Loucy (cell line): Measurements from ENCODE around the gene EPS8L3.

Source experiments
- H2AFZ ChIP-seq: fragments of 200-600 bp; sonication (generic); 2 replicates; pipeline ENCODE4 v1.6.0; 2016; ENCODE audit warnings: antibody characterized with exemption, mild to moderate bottlenecking, low read length, moderate library complexity
- H3F3A ChIP-seq: fragments of 200-600 bp; 2 replicates; pipeline ENCODE4 v1.6.0; 2016; ENCODE audit warnings: antibody characterized with exemption, low read depth, mild to moderate bottlenecking
- H3K27me3 ChIP-seq: fragments of 200-600 bp; sonication (generic); 2 replicates; pipeline ENCODE4 v1.6.1; 2014; ENCODE audit warnings: low read length, mild to moderate bottlenecking; ENCODE audit not compliant: insufficient read depth, poor library complexity, severe bottlenecking
- H3K36me3 ChIP-seq: fragments of 200-600 bp; sonication (generic); 2 replicates; pipeline ENCODE4 v1.6.1; 2016; ENCODE audit warnings: low read length; ENCODE audit not compliant: insufficient read depth
- H3K4me1 ChIP-seq: fragments of 200-600 bp; sonication (generic); 2 replicates; pipeline ENCODE4 v1.5.1; 2014; ENCODE audit warnings: low read length, mild to moderate bottlenecking; ENCODE audit not compliant: insufficient read depth, poor library complexity, severe bottlenecking
- H3K4me2 ChIP-seq: fragments of 200-600 bp; sonication (generic); 2 replicates; pipeline ENCODE4 v1.6.0; 2014; ENCODE audit warnings: antibody characterized with exemption, low read length, low read depth, mild to moderate bottlenecking; ENCODE audit not compliant: poor library complexity, severe bottlenecking
- H3K4me3 ChIP-seq: fragments of 200-600 bp; sonication (generic); 2 replicates; pipeline ENCODE4 v1.5.1; 2014; ENCODE audit warnings: low read length, mild to moderate bottlenecking, mixed read lengths; ENCODE audit not compliant: poor library complexity, severe bottlenecking
- H3K79me2 ChIP-seq: fragments of 200-600 bp; sonication (generic); 2 replicates; pipeline ENCODE4 v1.6.1; 2014; ENCODE audit warnings: low read length; ENCODE audit not compliant: insufficient read depth
- H3K9ac ChIP-seq: fragments of 200-600 bp; sonication (generic); 2 replicates; pipeline ENCODE4 v1.6.0; 2014; ENCODE audit warnings: mild to moderate bottlenecking, low read depth, low read length, moderate library complexity; ENCODE audit not compliant: poor library complexity, severe bottlenecking
- H3K9me2 ChIP-seq: fragments of 200-600 bp; sonication (generic); replicated peaks from 2 replicates; pipeline ENCODE4 v1.6.1; 2016; ENCODE audit warnings: low read depth, low read length, mixed read lengths
- H3K9me3 ChIP-seq: fragments of 200-600 bp; sonication (generic); 2 replicates; pipeline ENCODE4 v1.6.1; 2014; ENCODE audit warnings: mild to moderate bottlenecking, antibody characterized with exemption, low read length, low read depth; ENCODE audit not compliant: insufficient read depth
- H4K20me1 ChIP-seq: fragments of 200-600 bp; sonication (generic); 2 replicates; pipeline ENCODE4 v1.6.0; 2014; ENCODE audit warnings: antibody characterized with exemption, low read length, mild to moderate bottlenecking; ENCODE audit not compliant: insufficient read depth, poor library complexity, severe bottlenecking
- EZH2phosphoT487 ChIP-seq: fragments of 200-600 bp; IDR thresholded peaks from 2 replicates; pipeline ENCODE4 v1.6.1; 2018; ENCODE audit warnings: antibody characterized with exemption, mild to moderate bottlenecking, moderate library complexity, borderline replicate concordance
- TF ChIP-seq, protein P1 (sequence below): fragments of 200-600 bp; sonication (generic); conservative IDR thresholded peaks from 2 replicates; pipeline ENCODE4 v1.5.1; 2014; ENCODE audit warnings: mild to moderate bottlenecking, antibody characterized with exemption, low read length

Gene EPS8L3

DNA sequence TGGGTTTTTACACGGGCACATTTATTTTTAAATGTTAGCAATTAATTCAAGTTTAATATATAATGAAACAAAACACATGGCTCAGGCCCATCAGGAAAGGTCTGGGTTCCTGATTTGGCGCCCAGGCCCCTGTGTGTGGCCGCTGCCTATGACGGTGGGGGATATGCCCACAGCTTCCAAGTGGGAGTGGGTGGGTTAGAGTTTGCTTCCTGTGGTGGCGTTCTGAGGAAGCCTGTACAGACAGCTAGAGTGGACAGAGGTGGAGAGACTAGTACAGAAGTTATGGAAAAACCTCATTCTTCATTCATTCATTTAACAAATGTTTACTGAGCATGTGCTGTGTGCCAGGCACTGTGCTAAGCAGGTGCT is 22.4 kb upstream of the EPS8L3 start:
- TF ChIP-seq, protein P1, sequence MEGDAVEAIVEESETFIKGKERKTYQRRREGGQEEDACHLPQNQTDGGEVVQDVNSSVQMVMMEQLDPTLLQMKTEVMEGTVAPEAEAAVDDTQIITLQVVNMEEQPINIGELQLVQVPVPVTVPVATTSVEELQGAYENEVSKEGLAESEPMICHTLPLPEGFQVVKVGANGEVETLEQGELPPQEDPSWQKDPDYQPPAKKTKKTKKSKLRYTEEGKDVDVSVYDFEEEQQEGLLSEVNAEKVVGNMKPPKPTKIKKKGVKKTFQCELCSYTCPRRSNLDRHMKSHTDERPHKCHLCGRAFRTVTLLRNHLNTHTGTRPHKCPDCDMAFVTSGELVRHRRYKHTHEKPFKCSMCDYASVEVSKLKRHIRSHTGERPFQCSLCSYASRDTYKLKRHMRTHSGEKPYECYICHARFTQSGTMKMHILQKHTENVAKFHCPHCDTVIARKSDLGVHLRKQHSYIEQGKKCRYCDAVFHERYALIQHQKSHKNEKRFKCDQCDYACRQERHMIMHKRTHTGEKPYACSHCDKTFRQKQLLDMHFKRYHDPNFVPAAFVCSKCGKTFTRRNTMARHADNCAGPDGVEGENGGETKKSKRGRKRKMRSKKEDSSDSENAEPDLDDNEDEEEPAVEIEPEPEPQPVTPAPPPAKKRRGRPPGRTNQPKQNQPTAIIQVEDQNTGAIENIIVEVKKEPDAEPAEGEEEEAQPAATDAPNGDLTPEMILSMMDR = no peak
- no peak for TF ChIP-seq EZH2phosphoT487
- Histone ChIP-seq H3K9me3 (0 out of 2 replicates have a peak, but pooled peaks cover 2% of the 10 kb centered on the region), H4K20me1 (no peaks in the 10 kb centered on the region), H3K4me2 (no peak overlapping the region), H3K9ac (no peak overlapping the region), H3F3A (peaks cover 8% of the 10 kb centered on the region), H3K79me2 (peaks cover 1% of the 10 kb centered on the region; the same call in 1 of the 2 replicates), H2AFZ (no peak overlapping the region), H3K36me3 (no peaks in the 10 kb centered on the region; the same call in 1 of the 2 replicates), H3K4me3 (no peak overlapping the region), H3K27me3 (no peaks in the 10 kb centered on the region), H3K9me2 (no peaks in the 10 kb centered on the region), H3K4me1 (peaks cover 50% of the 10 kb centered on the region)

DNA sequence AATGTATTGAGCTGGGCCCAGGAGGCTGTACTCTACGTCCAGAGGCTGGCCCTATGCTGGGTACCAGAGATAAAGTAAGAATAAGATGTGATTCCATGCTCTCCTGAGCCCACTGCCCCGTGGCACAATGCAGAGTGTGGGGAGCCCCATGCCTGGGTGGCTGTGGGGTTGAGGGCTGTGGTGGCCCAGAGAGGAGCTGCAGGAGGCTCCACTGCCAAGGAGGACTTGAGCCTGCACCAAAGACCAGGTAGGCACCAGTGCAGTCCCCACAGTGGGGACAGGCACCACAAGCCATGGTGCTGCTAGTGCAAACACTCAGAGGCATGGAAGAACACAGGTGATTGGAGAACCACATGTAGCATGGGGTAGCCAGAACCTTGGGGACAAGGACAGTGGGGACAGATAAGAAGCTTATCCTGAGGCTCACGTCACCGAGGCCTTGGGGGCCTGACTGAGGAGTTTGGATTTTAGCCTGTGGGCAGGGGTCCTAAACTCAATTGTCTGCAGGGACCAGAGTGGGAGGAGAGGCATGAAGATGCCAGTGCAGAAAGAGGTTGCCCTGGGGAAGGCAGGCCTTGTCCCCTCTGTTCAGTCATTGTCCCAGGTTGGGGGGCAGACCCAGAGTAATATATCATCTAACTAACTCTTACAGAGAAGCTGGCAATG is 21.9 kb upstream of the EPS8L3 start:
- peaks cover 8% of the 10 kb centered on the region for H3F3A ChIP-seq

DNA sequence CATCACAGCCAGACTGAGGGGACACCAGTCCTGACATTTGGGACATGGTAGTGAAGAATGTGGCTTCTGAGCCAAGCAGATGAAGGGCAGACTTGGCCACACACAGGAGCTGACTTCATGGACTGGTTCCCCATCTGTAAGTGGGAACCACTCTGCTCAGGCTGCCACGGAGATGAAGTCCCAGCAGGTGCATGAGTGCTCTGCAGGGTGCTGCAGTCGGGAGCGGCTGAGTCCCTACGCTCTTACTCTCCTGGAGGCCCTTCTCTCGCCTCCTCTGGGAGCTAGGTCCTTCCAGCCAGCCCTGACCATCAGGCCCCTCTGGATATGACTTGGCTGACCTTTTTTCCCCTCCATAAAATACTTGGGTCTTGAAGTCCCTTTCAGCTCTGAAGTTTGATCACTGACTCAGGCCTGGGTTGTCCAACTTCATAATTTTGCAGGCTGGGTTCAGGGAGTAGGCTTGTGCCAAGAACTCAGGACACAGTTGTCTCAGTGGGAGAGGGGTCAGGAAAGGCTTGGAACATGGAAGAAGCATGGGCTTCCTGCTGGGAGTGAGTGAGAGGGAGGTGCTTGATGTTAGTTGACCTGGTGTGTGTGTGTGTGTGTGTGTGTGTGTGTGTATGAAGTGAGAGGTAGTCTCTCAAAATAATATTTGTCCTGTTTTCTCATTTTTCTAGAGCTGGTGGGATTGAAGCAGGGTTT is 21.0 kb upstream of the EPS8L3 start:
- Histone ChIP-seq H3K4me2 (no peak overlapping the region), H2AFZ (no peak overlapping the region), H3K27me3 (no peaks in the 10 kb centered on the region), H3K36me3 (no peaks in the 10 kb centered on the region; the same call in 1 of the 2 replicates), H4K20me1 (no peaks in the 10 kb centered on the region), H3K9me2 (no peaks in the 10 kb centered on the region), H3F3A (no peaks in the 10 kb centered on the region), H3K9me3 (peaks cover 7% of the 10 kb centered on the region; the same call in 1 of the 2 replicates), H3K4me3 (no peak overlapping the region), H3K9ac (no peak overlapping the region), H3K4me1 (peaks cover 39% of the 10 kb centered on the region), H3K79me2 (no peaks in the 10 kb centered on the region)
- no peak for TF ChIP-seq EZH2phosphoT487
- TF ChIP-seq, protein P1 = no peak

More for the DNA sequence above, 21.9 kb upstream of the EPS8L3 start:
- Histone ChIP-seq H3K4me2 (no peak overlapping the region), H3K27me3 (no peaks in the 10 kb centered on the region), H2AFZ (no peak overlapping the region), H3K4me1 (peaks cover 48% of the 10 kb centered on the region), H3K9me2 (no peaks in the 10 kb centered on the region), H4K20me1 (no peaks in the 10 kb centered on the region), H3K9me3 (peaks cover 7% of the 10 kb centered on the region; the same call in 1 of the 2 replicates), H3K79me2 (no peaks in the 10 kb centered on the region), H3K4me3 (no peak overlapping the region), H3K36me3 (no peaks in the 10 kb centered on the region; the same call in 1 of the 2 replicates), H3K9ac (no peak overlapping the region)
- TF ChIP-seq, protein P1 = no peak
- TF ChIP-seq EZH2phosphoT487 = no peak
